Measurements from ENCODE around the gene CCR5AS.

CCR5AS gene

GRCh38 chr3:46401579-46401978 is 5.3 kb downstream of the CCR5AS start:
- no peak overlapping the region for H3K4me3 ChIP-seq (ENCODE audit: low read length in 2 of 2)
- no peaks in the 10 kb centered on the region for H3K27me3 ChIP-seq (ENCODE audit: control insufficient read depth in 1 of 2, insufficient read depth in 2 of 2, low read length in 2 of 2)
- no peaks in the 10 kb centered on the region for H3K36me3 ChIP-seq (ENCODE audit: control insufficient read depth in 2 of 2, insufficient read depth in 2 of 2, low read length in 2 of 2)
- H3K4me1 ChIP-seq (ENCODE audit: control insufficient read depth, insufficient read depth, low read length) = peaks cover 4% of the 10 kb centered on the region
- no peak overlapping the region for H3K27ac ChIP-seq (ENCODE audit: low read length)
- H3K9me3 ChIP-seq (ENCODE audit: control insufficient read depth in 2 of 2, low read length in 2 of 2) = no peaks in the 10 kb centered on the region
- H3K9ac ChIP-seq (ENCODE audit: low read length in 2 of 2) = no peak overlapping the region

GRCh38 chr3:46400846-46401245 is 6.0 kb downstream of the CCR5AS start:
- no peak overlapping the region for H3K27ac ChIP-seq (ENCODE audit: low read length)
- H3K9me3 ChIP-seq (ENCODE audit: control insufficient read depth in 2 of 2, low read length in 2 of 2) = no peaks in the 10 kb centered on the region
- H3K4me3 ChIP-seq (ENCODE audit: low read length in 2 of 2) = no peak overlapping the region
- no peak overlapping the region for H3K9ac ChIP-seq (ENCODE audit: low read length in 2 of 2)
- no peaks in the 10 kb centered on the region for H3K36me3 ChIP-seq (ENCODE audit: control insufficient read depth in 2 of 2, insufficient read depth in 2 of 2, low read length in 2 of 2)
- peaks cover 3% of the 10 kb centered on the region for H3K4me1 ChIP-seq (ENCODE audit: control insufficient read depth, insufficient read depth, low read length)
- no peaks in the 10 kb centered on the region for H3K27me3 ChIP-seq (ENCODE audit: control insufficient read depth in 1 of 2, insufficient read depth in 2 of 2, low read length in 2 of 2)

- no peaks in the 10 kb centered on the region for H3K4me1 ChIP-seq (ENCODE audit: control insufficient read depth, insufficient read depth, low read length)
- H3K27ac ChIP-seq (ENCODE audit: low read length) = no peak overlapping the region
- no peaks in the 10 kb centered on the region for H3K36me3 ChIP-seq (ENCODE audit: control insufficient read depth in 2 of 2, insufficient read depth in 2 of 2, low read length in 2 of 2)
- H3K9ac ChIP-seq (ENCODE audit: low read length in 2 of 2) = no peak overlapping the region
- no peaks in the 10 kb centered on the region for H3K9me3 ChIP-seq (ENCODE audit: control insufficient read depth in 2 of 2, low read length in 2 of 2)
- no peaks in the 10 kb centered on the region for H3K27me3 ChIP-seq (ENCODE audit: control insufficient read depth in 1 of 2, insufficient read depth in 2 of 2, low read length in 2 of 2)
- H3K4me3 ChIP-seq (ENCODE audit: low read length in 2 of 2) = no peak overlapping the region
These were observed 6.7 kb downstream of the CCR5AS start for GRCh38 chr3:46400000-46400734.

GRCh38 chr3:46399557-46399956 is 7.3 kb downstream of the CCR5AS start:
- Histone ChIP-seq H3K9me3 (ENCODE audit: control insufficient read depth in 2 of 2, low read length in 2 of 2) (no peaks in the 10 kb centered on the region), H3K27me3 (ENCODE audit: control insufficient read depth in 1 of 2, insufficient read depth in 2 of 2, low read length in 2 of 2) (no peaks in the 10 kb centered on the region), H3K27ac (ENCODE audit: low read length) (no peak overlapping the region)

GRCh38 chr3:46399098-46399497 is 7.8 kb downstream of the CCR5AS start:
- H3K9ac ChIP-seq (ENCODE audit: low read length in 2 of 2) = no peak overlapping the region
- H3K9me3 ChIP-seq (ENCODE audit: control insufficient read depth in 2 of 2, low read length in 2 of 2) = no peaks in the 10 kb centered on the region
- H3K27me3 ChIP-seq (ENCODE audit: control insufficient read depth in 1 of 2, insufficient read depth in 2 of 2, low read length in 2 of 2) = no peaks in the 10 kb centered on the region
- H3K4me1 ChIP-seq (ENCODE audit: control insufficient read depth, insufficient read depth, low read length) = no peaks in the 10 kb centered on the region
- no peaks in the 10 kb centered on the region for H3K36me3 ChIP-seq (ENCODE audit: control insufficient read depth in 2 of 2, insufficient read depth in 2 of 2, low read length in 2 of 2)
- no peak overlapping the region for H3K27ac ChIP-seq (ENCODE audit: low read length)
- H3K4me3 ChIP-seq (ENCODE audit: low read length in 2 of 2) = no peak overlapping the region

More at GRCh38 chr3:46399557-46399956, 7.3 kb downstream of the CCR5AS start:
- H3K9ac ChIP-seq (ENCODE audit: low read length in 2 of 2) = no peak overlapping the region
- no peaks in the 10 kb centered on the region for H3K36me3 ChIP-seq (ENCODE audit: control insufficient read depth in 2 of 2, insufficient read depth in 2 of 2, low read length in 2 of 2)
- H3K4me1 ChIP-seq (ENCODE audit: control insufficient read depth, insufficient read depth, low read length) = no peaks in the 10 kb centered on the region
- H3K4me3 ChIP-seq (ENCODE audit: low read length in 2 of 2) = no peak overlapping the region

GRCh38 chr3:46398186-46398955 is 8.5 kb downstream of the CCR5AS start:
- Histone ChIP-seq H3K36me3 (ENCODE audit: control insufficient read depth in 2 of 2, insufficient read depth in 2 of 2, low read length in 2 of 2) (no peaks in the 10 kb centered on the region), H3K4me3 (ENCODE audit: low read length in 2 of 2) (no peak overlapping the region), H3K27ac (ENCODE audit: low read length) (no peak overlapping the region), H3K9me3 (ENCODE audit: control insufficient read depth in 2 of 2, low read length in 2 of 2) (no peaks in the 10 kb centered on the region), H3K27me3 (ENCODE audit: control insufficient read depth in 1 of 2, insufficient read depth in 2 of 2, low read length in 2 of 2) (no peaks in the 10 kb centered on the region), H3K4me1 (ENCODE audit: control insufficient read depth, insufficient read depth, low read length) (no peaks in the 10 kb centered on the region), H3K9ac (ENCODE audit: low read length in 2 of 2) (no peak overlapping the region)

GRCh38 chr3:46397111-46397510 is 9.8 kb downstream of the CCR5AS start:
- H3K27ac ChIP-seq (ENCODE audit: low read length) = no peak overlapping the region
- H3K4me3 ChIP-seq (ENCODE audit: low read length in 2 of 2) = no peak overlapping the region
- H3K9ac ChIP-seq (ENCODE audit: low read length in 2 of 2) = no peak overlapping the region
- H3K27me3 ChIP-seq (ENCODE audit: control insufficient read depth in 1 of 2, insufficient read depth in 2 of 2, low read length in 2 of 2) = no peaks in the 10 kb centered on the region
- H3K4me1 ChIP-seq (ENCODE audit: control insufficient read depth, insufficient read depth, low read length) = no peaks in the 10 kb centered on the region
- H3K36me3 ChIP-seq (ENCODE audit: control insufficient read depth in 2 of 2, insufficient read depth in 2 of 2, low read length in 2 of 2) = no peaks in the 10 kb centered on the region
- H3K9me3 ChIP-seq (ENCODE audit: control insufficient read depth in 2 of 2, low read length in 2 of 2) = no peaks in the 10 kb centered on the region

- no peak overlapping the region for H3K27ac ChIP-seq (ENCODE audit: low read length)
- no peaks in the 10 kb centered on the region for H3K36me3 ChIP-seq (ENCODE audit: control insufficient read depth in 2 of 2, insufficient read depth in 2 of 2, low read length in 2 of 2)
- no peaks in the 10 kb centered on the region for H3K27me3 ChIP-seq (ENCODE audit: control insufficient read depth in 1 of 2, insufficient read depth in 2 of 2, low read length in 2 of 2)
- no peaks in the 10 kb centered on the region for H3K9me3 ChIP-seq (ENCODE audit: control insufficient read depth in 2 of 2, low read length in 2 of 2)
- no peak overlapping the region for H3K4me3 ChIP-seq (ENCODE audit: low read length in 2 of 2)
- H3K4me1 ChIP-seq (ENCODE audit: control insufficient read depth, insufficient read depth, low read length) = no peaks in the 10 kb centered on the region
- no peak overlapping the region for H3K9ac ChIP-seq (ENCODE audit: low read length in 2 of 2)
These were observed 10.9 kb downstream of the CCR5AS start for GRCh38 chr3:46395766-46396530.

GRCh38 chr3:46395210-46395661 is 11.6 kb downstream of the CCR5AS start:
- Histone ChIP-seq H3K36me3 (ENCODE audit: control insufficient read depth in 2 of 2, insufficient read depth in 2 of 2, low read length in 2 of 2) (no peaks in the 10 kb centered on the region), H3K4me1 (ENCODE audit: control insufficient read depth, insufficient read depth, low read length) (no peaks in the 10 kb centered on the region), H3K4me3 (ENCODE audit: low read length in 2 of 2) (no peak overlapping the region), H3K27me3 (ENCODE audit: control insufficient read depth in 1 of 2, insufficient read depth in 2 of 2, low read length in 2 of 2) (no peaks in the 10 kb centered on the region), H3K9me3 (ENCODE audit: control insufficient read depth in 2 of 2, low read length in 2 of 2) (no peaks in the 10 kb centered on the region), H3K27ac (ENCODE audit: low read length) (no peak overlapping the region), H3K9ac (ENCODE audit: low read length in 2 of 2) (no peak overlapping the region)

- no peaks in the 10 kb centered on the region for H3K27me3 ChIP-seq (ENCODE audit: control insufficient read depth in 1 of 2, insufficient read depth in 2 of 2, low read length in 2 of 2)
These were observed 13.1 kb downstream of the CCR5AS start for GRCh38 chr3:46393554-46394434.

More at GRCh38 chr3:46393554-46394434, 13.1 kb downstream of the CCR5AS start:
- Histone ChIP-seq H3K9ac (ENCODE audit: low read length in 2 of 2) (no peak overlapping the region), H3K36me3 (ENCODE audit: control insufficient read depth in 2 of 2, insufficient read depth in 2 of 2, low read length in 2 of 2) (no peaks in the 10 kb centered on the region), H3K27ac (ENCODE audit: low read length) (no peak overlapping the region), H3K9me3 (ENCODE audit: control insufficient read depth in 2 of 2, low read length in 2 of 2) (no peaks in the 10 kb centered on the region), H3K4me3 (ENCODE audit: low read length in 2 of 2) (no peak overlapping the region), H3K4me1 (ENCODE audit: control insufficient read depth, insufficient read depth, low read length) (no peaks in the 10 kb centered on the region)

All from stomach smooth muscle (tissue), 2 donors.